ENCODE measurements around the gene LMNTD1.

The LMNTD1 gene

DNA sequence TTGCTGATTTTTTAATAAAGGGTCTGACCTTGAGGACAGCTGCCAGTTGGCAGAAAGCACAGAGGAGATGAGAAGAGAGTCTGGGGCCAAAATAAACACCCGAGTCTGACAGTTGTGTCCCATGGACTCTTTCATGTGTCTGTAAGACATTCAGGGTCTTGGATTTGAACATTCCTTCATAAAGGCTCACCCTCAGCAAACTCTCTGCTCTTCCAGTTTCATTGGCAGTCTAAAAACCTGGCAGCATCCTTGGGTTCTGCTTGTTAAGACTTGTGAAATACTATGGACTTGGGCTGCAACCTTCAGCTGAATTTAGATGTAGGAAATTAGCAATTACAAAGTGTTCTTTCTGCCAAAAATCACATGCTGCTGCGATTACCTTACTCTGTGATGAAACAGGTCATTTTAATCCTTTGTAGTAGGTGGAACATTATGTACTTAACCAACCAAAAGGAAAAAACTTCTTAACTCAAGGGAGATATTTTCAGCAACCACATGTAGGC, 32.0 kb upstream of the LMNTD1 start:
- H3K9ac ChIP-seq = no peak overlapping the region
- no peaks in the 10 kb centered on the region for H3K36me3 ChIP-seq
- no peaks in the 10 kb centered on the region for H3K4me1 ChIP-seq
- H3K27ac ChIP-seq = no peak overlapping the region
- H3K9me3 ChIP-seq (replicated peaks in 1 of 11) = peaks cover 0 to 21% (median 6%) of the 10 kb centered on the region in 11 experiments; a peak in 10 of 22 replicates
- H3K27me3 ChIP-seq = no peaks in the 10 kb centered on the region
- H3K4me2 ChIP-seq = no peak overlapping the region
- no peak for TF ChIP-seq Cebpa-rat (IDR thresholded peaks at IDR 0.05)
- H4K20me1 ChIP-seq = no peaks in the 10 kb centered on the region
- no peak overlapping the region for H3K4me3 ChIP-seq

DNA sequence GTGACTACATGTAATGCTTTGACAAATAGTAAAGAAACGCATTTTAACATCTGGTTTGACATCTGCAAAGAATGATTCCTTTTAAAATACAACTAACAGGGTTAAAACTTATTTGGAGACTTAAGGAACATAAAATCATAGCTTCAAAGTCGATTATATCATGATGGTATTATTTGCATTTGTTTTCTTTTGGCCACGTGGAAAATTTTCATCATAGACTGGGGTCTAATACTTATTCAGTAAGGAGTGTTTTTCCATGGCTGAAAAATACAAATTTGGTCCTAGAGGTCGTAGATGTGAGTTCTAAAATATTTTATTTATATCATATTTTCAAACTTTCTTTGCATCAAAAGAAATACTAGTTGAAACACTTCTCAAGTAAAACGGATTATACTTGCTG, 31.5 kb upstream of the LMNTD1 start:
- TF ChIP-seq Cebpa-rat (IDR thresholded peaks at IDR 0.05) = no peak
- H3K36me3 ChIP-seq = no peaks in the 10 kb centered on the region
- no peak overlapping the region for H3K9ac ChIP-seq
- no peaks in the 10 kb centered on the region for H3K4me1 ChIP-seq
- peaks cover 0 to 21% (median 6%) of the 10 kb centered on the region in 11 experiments; a peak in 10 of 22 replicates for H3K9me3 ChIP-seq (replicated peaks in 1 of 11)
- H3K27ac ChIP-seq = no peak overlapping the region
- no peaks in the 10 kb centered on the region for H3K27me3 ChIP-seq
- H4K20me1 ChIP-seq = no peaks in the 10 kb centered on the region
- no peak overlapping the region for H3K4me2 ChIP-seq
- H3K4me3 ChIP-seq = no peak overlapping the region

DNA sequence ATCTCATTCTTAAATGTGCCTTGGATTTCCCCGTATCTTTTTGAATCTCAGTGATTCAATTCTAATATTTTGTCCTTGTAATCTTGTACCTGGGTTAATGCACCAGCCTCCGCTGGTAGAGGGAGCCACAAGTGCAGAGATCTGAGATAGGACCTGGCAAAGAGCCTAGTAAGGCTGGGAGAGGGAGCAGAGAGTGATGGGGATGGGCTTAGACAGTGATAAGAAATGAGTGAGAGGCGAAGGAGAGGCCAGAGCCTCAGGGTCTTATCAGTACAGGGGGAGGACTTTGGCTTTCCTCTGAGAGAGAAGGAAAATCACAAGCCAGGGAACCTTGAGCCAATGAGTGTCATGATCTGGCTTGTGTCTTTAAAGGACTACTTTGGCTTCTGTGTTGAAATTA, 30.5 kb upstream of the LMNTD1 start:
- H3K9me3 ChIP-seq (replicated peaks in 1 of 11) = peaks cover 0 to 21% (median 6%) of the 10 kb centered on the region in 11 experiments; a peak in 10 of 22 replicates
- H3K27ac ChIP-seq = no peak overlapping the region
- no peak for TF ChIP-seq Cebpa-rat (IDR thresholded peaks at IDR 0.05)
- no peak overlapping the region for H3K4me3 ChIP-seq
- no peak overlapping the region for H3K4me2 ChIP-seq
- H3K4me1 ChIP-seq = no peaks in the 10 kb centered on the region
- no peaks in the 10 kb centered on the region for H3K27me3 ChIP-seq
- no peak overlapping the region for H3K9ac ChIP-seq
- H4K20me1 ChIP-seq = no peaks in the 10 kb centered on the region
- H3K36me3 ChIP-seq = no peaks in the 10 kb centered on the region

DNA sequence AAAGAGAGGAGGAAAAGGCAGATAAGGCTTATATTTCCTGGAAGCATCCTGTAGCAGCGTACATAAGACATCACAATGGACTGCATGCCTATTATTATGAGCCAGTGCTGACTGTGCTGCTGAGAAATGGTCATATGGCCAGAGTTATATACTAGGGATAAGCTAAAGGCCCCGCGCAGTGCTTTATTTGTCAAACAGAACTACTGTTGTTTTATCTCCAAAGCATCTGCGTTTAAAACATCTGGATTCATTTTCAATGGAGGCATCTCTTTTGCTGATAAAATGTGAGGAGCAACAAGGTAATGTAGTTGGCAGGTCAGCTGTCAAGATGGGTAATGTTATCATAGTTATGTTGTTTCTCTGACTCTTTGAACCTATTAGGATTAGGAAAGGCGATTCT, 28.0 kb upstream of the LMNTD1 start:
- no peak for TF ChIP-seq Cebpa-rat (IDR thresholded peaks at IDR 0.05)
- no peaks in the 10 kb centered on the region for H3K36me3 ChIP-seq
- no peak overlapping the region for H3K4me3 ChIP-seq
- peaks cover 0 to 5% (median 4%) of the 10 kb centered on the region in 11 experiments; a peak in 3 of 22 replicates for H3K9me3 ChIP-seq (replicated peaks in 1 of 11)
- no peaks in the 10 kb centered on the region for H3K4me1 ChIP-seq
- H3K4me2 ChIP-seq = no peak overlapping the region
- H3K27ac ChIP-seq = no peak overlapping the region
- no peak overlapping the region for H3K9ac ChIP-seq
- no peaks in the 10 kb centered on the region for H3K27me3 ChIP-seq
- H4K20me1 ChIP-seq = no peaks in the 10 kb centered on the region

DNA sequence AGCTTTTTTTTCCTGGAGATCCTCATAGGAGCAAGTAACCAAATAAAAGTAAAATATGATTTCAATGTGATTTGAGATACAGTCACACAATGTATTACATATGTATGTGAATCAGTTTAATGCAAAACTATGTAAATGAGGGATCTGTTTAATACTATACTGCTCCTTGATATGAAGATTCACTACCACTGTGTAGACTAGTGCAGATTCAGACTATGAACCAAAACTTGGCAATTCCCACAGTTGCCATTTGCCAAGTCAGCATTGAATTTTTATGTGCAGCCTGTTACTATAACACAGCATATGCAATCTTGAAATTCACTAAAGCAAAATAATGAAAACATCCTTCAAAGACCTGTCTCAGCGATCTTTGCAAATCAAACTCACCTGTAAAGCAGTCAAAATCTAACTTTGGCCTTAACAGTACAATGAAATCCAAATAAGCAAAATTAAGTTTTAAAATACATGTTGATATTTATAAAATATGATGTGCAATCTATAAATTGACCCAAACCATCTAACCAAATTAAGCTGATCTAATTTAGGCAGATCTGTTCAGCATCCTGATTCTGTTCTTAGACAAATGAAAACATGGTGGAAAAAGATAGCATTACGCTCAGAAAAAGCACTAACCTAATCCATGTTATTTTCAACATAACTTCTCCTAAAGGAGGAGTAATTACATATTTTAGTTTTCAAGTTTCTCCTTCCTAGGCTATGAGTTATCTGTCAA, 25.5 kb upstream of the LMNTD1 start:
- Histone ChIP-seq H3K9ac (no peak overlapping the region), H3K4me1 (no peaks in the 10 kb centered on the region), H3K9me3 (replicated peaks in 1 of 11) (peaks cover 0 to 5% (median 4%) of the 10 kb centered on the region in 11 experiments; a peak in 3 of 22 replicates), H3K4me2 (no peak overlapping the region), H3K4me3 (no peak overlapping the region), H3K27me3 (no peaks in the 10 kb centered on the region), H4K20me1 (no peaks in the 10 kb centered on the region), H3K36me3 (no peaks in the 10 kb centered on the region), H3K27ac (no peak overlapping the region)
- TF ChIP-seq Cebpa-rat (IDR thresholded peaks at IDR 0.05) = no peak

DNA sequence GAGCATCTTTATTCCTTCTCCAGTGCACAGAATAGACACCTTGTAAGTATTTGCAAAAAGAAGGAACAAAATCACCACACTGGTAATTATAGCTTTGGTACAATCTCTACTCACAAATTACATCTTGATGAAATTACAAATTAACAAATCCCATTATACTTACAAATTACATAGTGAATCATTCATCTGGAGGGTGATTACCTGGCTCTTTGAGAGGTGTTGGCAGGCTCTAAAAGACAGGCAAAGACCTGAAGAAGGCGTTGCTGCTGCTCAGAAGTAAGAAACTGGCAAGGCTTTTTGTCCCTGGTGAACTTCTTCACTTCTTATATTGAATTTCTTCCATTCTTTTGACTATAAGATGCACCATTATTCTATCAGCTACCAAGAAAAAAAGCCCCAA, 21.7 kb upstream of the LMNTD1 start:
- Histone ChIP-seq H3K9ac (no peak overlapping the region), H3K4me3 (no peak overlapping the region), H3K36me3 (no peaks in the 10 kb centered on the region), H3K4me2 (no peak overlapping the region), H3K9me3 (replicated peaks in 1 of 11) (peaks cover 0 to 5% (median 4%) of the 10 kb centered on the region in 11 experiments; a peak in 3 of 22 replicates), H3K4me1 (no peaks in the 10 kb centered on the region), H3K27ac (no peak overlapping the region), H4K20me1 (no peaks in the 10 kb centered on the region), H3K27me3 (no peaks in the 10 kb centered on the region)
- TF ChIP-seq Cebpa-rat (IDR thresholded peaks at IDR 0.05) = no peak

DNA sequence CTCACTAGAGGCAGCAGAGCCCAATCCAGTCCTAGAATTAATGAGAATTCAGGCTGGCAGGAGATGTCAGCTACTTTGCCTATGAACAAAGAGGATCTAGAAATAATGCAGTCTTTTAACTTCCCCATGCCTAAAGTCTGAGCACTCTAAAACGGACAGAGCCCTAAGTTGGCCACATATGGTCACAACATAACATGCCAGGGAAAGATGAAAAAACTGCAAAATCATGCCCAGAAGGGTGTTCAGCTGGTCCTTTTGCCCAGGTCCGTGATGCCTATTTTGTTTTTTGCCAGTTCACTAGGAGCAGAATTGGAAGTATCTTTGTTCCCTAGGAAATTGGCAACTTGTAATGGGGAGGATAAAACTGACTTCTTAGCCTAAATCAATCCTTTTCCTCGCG, 20.3 kb upstream of the LMNTD1 start:
- H3K4me1 ChIP-seq = no peaks in the 10 kb centered on the region
- H3K27me3 ChIP-seq = no peaks in the 10 kb centered on the region
- no peak for TF ChIP-seq Cebpa-rat (IDR thresholded peaks at IDR 0.05)
- no peak overlapping the region for H3K9ac ChIP-seq
- H3K36me3 ChIP-seq = no peaks in the 10 kb centered on the region
- peaks cover 0 to 11% (median 4%) of the 10 kb centered on the region in 11 experiments; a peak in 4 of 22 replicates for H3K9me3 ChIP-seq (replicated peaks in 1 of 11)
- H3K4me3 ChIP-seq = no peak overlapping the region
- H4K20me1 ChIP-seq = no peaks in the 10 kb centered on the region
- no peak overlapping the region for H3K27ac ChIP-seq
- H3K4me2 ChIP-seq = no peak overlapping the region

DNA sequence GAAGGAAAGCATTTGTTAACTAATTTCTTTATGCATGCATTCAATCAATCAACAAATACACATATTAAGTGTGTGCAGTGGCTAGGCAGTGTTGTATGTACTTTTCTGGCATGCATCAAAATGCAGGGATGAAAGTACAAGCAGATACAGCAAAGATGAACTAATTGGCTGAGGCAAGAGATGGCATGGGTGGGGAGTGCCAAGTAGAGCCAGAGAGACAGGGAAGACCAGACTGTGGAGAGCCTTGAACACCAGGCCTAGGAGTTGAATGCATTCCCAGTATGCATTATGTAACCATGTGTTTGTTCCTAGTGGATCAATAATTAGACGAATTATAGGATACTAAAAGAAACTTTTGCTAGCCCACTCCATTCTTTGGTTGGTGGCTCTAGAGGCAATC, 17.3 kb upstream of the LMNTD1 start:
- H3K9me3 ChIP-seq (replicated peaks in 1 of 11) = peaks cover 0 to 7% (median 0%) of the 10 kb centered on the region in 11 experiments; a peak in 1 of 22 replicates
- no peak overlapping the region for H3K4me3 ChIP-seq
- H3K4me1 ChIP-seq = no peaks in the 10 kb centered on the region
- no peak overlapping the region for H3K4me2 ChIP-seq
- H3K36me3 ChIP-seq = no peaks in the 10 kb centered on the region
- TF ChIP-seq Cebpa-rat (IDR thresholded peaks at IDR 0.05) = no peak
- H3K27ac ChIP-seq = no peak overlapping the region
- H4K20me1 ChIP-seq = no peaks in the 10 kb centered on the region
- no peak overlapping the region for H3K9ac ChIP-seq
- H3K27me3 ChIP-seq = no peaks in the 10 kb centered on the region

DNA sequence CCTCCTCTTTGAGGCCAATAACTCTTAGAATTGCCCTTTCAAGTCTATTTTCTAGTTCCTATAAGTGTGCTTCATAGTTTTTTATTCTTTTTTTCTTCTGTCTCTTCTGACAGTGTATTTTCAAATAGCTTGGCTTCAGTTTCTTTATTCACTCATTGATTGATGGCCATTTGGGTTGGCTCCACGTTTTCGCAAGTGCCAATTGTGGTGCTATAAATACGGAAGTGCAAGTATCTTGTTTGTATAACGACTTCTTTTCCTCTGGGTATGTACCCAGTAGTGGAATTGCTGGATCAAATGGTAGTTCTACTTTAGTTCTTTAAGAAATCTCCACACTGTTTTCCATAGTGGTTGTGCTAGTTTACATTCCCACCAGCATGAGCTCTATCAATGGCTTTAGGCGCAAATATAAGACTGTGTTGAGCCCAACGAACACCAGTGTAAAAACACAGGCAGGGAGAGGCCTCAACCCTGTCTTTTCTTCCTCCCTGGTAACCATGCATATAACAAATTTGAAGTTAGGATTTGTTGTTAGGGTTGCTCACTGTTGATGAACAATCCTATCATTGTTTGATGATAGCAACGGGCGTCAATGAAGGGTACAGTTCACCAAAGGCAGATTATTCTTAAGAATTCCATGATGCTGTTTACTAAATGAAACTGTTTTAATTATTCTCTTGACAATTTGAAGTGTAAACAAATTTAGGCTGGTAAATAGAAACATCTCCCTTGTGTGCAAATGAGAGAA, 13.3 kb upstream of the LMNTD1 start:
- Histone ChIP-seq H3K9ac (no peak overlapping the region), H3K9me3 (replicated peaks in 1 of 11) (peaks cover 0 to 7% (median 0%) of the 10 kb centered on the region in 11 experiments; a peak in 1 of 22 replicates), H3K4me1 (no peaks in the 10 kb centered on the region), H3K4me3 (no peak overlapping the region), H4K20me1 (no peaks in the 10 kb centered on the region), H3K27ac (no peak overlapping the region), H3K36me3 (no peaks in the 10 kb centered on the region), H3K4me2 (no peak overlapping the region), H3K27me3 (no peaks in the 10 kb centered on the region)
- no peak for TF ChIP-seq Cebpa-rat (IDR thresholded peaks at IDR 0.05)
